Neutrophil (primary cell): ENCODE data around the gene PIM1.
A peak's percentile ranks its signal among the peaks of the same experiment; 100 is the strongest.

ENCODE experiments used
- H3K27ac ChIP-seq: fragments of 200-600 bp; sonication (generic); 2 replicates; pipeline ENCODE4 v1.5.1; 2016; ENCODE audit warnings: mild to moderate bottlenecking, moderate library complexity
- H3K27me3 ChIP-seq: fragments of 200-600 bp; sonication (generic); 2 replicates; pipeline ENCODE4 v1.6.0; 2016; ENCODE audit warnings: mild to moderate bottlenecking
- H3K36me3 ChIP-seq: fragments of 200-600 bp; sonication (generic); 2 replicates; pipeline ENCODE4 v1.5.1; 2017
- H3K4me1 ChIP-seq, 2 experiments: fragments of 200-600 bp in 1 of 2; sonication (generic) in 1 of 2; 1 replicate in 1 of 2; 2 replicates in 1 of 2; pipeline versions ENCODE4 v1.5.1 to v1.6.1; 2013 to 2016; ENCODE audit warnings: low read depth in 1 of 2, low read length in 1 of 2, mild to moderate bottlenecking in 1 of 2, moderate library complexity in 1 of 2; ENCODE audit not compliant: control insufficient read depth in 1 of 2, insufficient read depth in 1 of 2
- H3K4me3 ChIP-seq, 2 experiments: fragments of 200-600 bp in 1 of 2; sonication (generic) in 1 of 2; 1 replicate in 1 of 2; 2 replicates in 1 of 2; pipeline ENCODE4 v1.5.1; 2013 to 2016; ENCODE audit warnings: low read depth in 1 of 2, low read length in 1 of 2, mild to moderate bottlenecking in 1 of 2, moderate library complexity in 1 of 2
- H3K9me3 ChIP-seq: fragments of 200-600 bp; sonication (generic); 2 replicates; pipeline ENCODE4 v1.5.1; 2016
- TF ChIP-seq, protein P1 (sequence below): fragments of 200-600 bp; sonication (generic); IDR thresholded peaks from 2 replicates; pipeline ENCODE4 v1.5.1; 2016; ENCODE audit warnings: antibody characterized with exemption

The PIM1 gene

DNA sequence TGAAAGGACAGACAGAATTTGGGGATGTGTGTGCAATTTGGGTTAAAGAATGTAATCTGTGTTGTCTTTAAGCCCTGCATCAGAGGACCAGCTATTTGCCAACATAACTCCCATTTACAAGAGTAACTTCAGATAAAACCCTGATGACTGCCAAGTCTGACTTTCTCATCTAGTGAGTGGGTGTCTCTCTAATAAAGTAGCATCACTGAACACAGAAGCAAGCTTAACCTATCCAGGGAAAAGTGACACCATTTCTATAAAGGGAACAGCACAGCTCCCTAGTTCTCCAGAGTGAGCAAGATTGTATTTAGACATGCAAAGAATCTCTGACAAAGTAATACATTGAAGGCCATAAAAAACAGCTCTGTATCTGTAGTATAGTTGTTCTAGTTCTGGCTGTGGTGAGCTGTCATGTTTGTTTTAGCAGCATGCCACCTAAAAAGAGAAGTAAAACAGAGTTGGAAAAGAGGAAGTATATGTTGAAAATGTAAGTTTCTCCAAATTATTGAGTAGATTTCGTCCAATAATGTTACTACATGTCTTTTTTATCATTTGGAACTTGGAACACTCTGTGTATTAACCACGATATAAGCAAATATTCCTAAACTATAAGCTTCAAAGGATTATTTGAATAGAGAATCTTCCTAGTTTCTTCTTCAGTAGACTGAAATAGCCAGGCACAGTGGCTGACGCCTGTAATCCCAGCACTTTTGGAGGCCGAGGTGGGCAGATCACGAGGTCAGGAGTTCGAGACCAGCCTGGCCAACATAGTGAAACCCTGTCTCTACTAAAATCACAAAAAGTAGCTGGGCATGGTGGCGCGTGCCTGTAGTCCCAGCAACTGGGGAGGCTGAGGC lies 8.8 kb upstream of the PIM1 start:
- Histone ChIP-seq H3K4me3 (no peak overlapping the region), H3K4me1 (peaks cover 13 to 14% of the 10 kb centered on the region in 2 experiments), H3K27ac (peak overlapping the region; percentile 72), H3K27me3 (no peaks in the 10 kb centered on the region), H3K36me3 (no peaks in the 10 kb centered on the region), H3K9me3 (no peaks in the 10 kb centered on the region)
- TF ChIP-seq, protein P1, sequence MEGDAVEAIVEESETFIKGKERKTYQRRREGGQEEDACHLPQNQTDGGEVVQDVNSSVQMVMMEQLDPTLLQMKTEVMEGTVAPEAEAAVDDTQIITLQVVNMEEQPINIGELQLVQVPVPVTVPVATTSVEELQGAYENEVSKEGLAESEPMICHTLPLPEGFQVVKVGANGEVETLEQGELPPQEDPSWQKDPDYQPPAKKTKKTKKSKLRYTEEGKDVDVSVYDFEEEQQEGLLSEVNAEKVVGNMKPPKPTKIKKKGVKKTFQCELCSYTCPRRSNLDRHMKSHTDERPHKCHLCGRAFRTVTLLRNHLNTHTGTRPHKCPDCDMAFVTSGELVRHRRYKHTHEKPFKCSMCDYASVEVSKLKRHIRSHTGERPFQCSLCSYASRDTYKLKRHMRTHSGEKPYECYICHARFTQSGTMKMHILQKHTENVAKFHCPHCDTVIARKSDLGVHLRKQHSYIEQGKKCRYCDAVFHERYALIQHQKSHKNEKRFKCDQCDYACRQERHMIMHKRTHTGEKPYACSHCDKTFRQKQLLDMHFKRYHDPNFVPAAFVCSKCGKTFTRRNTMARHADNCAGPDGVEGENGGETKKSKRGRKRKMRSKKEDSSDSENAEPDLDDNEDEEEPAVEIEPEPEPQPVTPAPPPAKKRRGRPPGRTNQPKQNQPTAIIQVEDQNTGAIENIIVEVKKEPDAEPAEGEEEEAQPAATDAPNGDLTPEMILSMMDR = no peak

DNA sequence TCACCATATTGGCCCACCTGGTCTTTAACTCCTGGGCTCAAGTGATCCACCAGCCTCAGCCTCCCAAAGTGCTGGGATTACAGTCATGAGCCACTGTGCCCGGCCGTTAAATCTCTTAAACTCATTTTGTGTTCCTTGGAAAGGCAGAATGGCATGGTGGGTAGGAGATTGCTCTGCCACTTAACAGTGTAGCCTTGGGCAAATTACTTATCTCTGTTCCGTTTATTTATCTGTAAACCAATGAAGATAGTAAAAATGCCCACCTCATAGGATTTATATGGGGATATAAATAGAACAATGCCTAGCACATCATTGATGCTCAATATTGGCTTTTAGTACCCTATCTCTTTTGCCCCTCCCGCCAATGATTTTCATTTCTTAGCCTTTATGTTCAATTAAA lies 7.2 kb upstream of the PIM1 start:
- Histone ChIP-seq H3K9me3 (no peaks in the 10 kb centered on the region), H3K27ac (no peak overlapping the region), H3K4me1 (peaks cover 13 to 14% of the 10 kb centered on the region in 2 experiments), H3K4me3 (no peak overlapping the region), H3K36me3 (no peaks in the 10 kb centered on the region), H3K27me3 (peaks cover 2% of the 10 kb centered on the region)
- TF ChIP-seq, protein P1 = no peak

DNA sequence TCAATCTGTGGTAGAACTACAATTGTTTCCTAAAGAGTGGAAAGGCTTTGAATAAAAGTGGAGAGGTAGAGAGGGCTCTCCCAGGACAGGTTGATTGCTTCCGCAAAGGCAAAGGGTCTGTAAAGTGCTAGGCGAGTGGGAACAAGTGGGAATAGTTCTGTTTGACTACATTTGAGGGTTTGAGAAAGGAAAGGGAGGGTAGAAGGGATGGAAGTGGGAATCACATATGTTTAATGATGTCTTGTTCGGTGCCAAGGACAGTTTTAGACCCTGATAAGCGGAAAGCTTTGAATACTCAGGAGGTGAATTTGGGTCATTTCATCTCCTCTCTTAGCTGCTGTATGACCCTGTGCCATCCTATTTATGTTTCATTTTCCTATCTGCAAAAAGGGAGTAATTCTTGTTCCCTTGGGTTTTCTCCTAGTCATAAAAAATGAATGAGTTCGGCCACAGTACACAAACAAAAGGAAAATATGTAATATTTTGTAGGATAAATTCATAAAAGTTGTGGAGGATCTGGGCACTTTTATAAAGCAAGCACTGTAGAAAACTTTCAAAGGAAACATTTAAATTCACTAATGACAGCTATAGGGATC lies 1.7 kb upstream of the PIM1 start:
- Histone ChIP-seq H3K27ac (no peak overlapping the region), H3K4me3 (no peak overlapping the region), H3K9me3 (no peaks in the 10 kb centered on the region), H3K27me3 (peaks cover 17% of the 10 kb centered on the region), H3K36me3 (peaks cover 23% of the 10 kb centered on the region), H3K4me1 (peaks cover 19 to 23% of the 10 kb centered on the region in 2 experiments)
- TF ChIP-seq, protein P1 = no peak

DNA sequence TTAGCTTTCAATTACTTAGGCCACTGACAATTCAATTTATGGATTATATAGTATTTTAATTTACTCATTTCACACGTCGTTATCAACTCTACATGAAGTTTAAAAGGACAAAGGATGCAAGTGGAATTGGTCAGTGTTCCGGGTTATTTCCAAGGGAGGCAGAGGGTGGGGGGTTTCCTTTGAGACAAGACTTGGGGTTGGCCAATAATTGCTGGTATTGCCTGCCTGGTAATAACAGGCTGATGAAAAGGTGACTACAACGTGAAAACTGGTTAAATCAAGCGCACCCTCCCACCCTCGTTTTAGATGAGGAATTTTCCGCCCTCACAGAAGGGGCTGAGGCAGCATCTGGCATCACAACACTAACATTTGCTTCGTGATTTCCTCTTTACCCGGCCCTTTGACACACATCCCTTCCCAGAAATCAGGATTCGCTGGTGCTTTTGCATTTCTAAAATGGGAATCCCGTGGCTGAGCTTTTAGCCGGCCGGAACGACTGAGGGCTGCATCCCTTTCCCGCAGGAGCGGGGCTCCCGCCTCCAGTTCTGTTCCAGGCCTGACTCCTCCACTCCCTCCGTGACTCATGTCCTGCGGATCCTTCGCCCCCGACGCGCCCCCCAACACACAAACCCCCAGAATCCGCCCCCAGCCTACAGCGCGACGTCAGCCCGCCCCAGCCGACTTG lies 999 bp upstream of the PIM1 start:
- peaks cover 30% of the 10 kb centered on the region for H3K36me3 ChIP-seq
- H3K9me3 ChIP-seq = no peaks in the 10 kb centered on the region
- peak overlapping the region; percentile 88 for H3K27ac ChIP-seq
- peaks cover 26 to 30% of the 10 kb centered on the region in 2 experiments for H3K4me1 ChIP-seq
- TF ChIP-seq, protein P1 = no peak
- H3K4me3 ChIP-seq = peak overlapping the region; percentile 68 to 96
- H3K27me3 ChIP-seq = peaks cover 17% of the 10 kb centered on the region

DNA sequence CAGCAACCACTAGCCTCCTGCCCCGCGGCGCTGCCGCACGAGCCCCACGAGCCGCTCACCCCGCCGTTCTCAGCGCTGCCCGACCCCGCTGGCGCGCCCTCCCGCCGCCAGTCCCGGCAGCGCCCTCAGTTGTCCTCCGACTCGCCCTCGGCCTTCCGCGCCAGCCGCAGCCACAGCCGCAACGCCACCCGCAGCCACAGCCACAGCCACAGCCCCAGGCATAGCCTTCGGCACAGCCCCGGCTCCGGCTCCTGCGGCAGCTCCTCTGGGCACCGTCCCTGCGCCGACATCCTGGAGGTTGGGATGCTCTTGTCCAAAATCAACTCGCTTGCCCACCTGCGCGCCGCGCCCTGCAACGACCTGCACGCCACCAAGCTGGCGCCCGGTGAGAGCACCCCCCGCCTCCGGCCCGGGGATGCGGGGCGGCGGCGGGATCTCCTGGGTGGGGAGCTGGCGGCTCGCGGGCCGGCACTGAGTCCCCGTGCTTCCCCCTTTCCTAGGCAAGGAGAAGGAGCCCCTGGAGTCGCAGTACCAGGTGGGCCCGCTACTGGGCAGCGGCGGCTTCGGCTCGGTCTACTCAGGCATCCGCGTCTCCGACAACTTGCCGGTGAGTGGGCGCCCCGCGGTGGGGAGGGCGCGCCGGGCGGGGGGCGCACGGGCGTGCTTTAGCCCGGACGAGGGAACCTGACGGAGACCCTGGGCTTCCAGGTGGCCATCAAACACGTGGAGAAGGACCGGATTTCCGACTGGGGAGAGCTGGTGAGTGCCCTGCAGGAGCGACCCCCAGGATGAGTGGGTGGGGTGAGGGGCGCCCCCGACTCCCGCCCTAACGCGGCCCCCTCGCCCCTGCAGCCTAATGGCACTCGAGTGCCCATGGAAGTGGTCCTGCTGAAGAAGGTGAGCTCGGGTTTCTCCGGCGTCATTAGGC lies 585 bp downstream of the PIM1 start:
- TF ChIP-seq, protein P1 = peak; percentile 52
- Histone ChIP-seq H3K36me3 (peaks cover 45% of the 10 kb centered on the region), H3K27me3 (peaks cover 17% of the 10 kb centered on the region), H3K9me3 (no peaks in the 10 kb centered on the region), H3K4me1 (peaks cover 37 to 41% of the 10 kb centered on the region in 2 experiments), H3K4me3 (peak overlapping the region; percentile 96 to 99), H3K27ac (peak overlapping the region; percentile 88)
